ENCODE measurements around the gene STOML1. TPM values are rescaled to one million over a fixed set of nuclear protein-coding genes. Genes with fewer than 3 reads are reported as not detected.

Gene STOML1
- total RNA-seq, 1 donor from 2014 or later = 14.3 TPM

DNA sequence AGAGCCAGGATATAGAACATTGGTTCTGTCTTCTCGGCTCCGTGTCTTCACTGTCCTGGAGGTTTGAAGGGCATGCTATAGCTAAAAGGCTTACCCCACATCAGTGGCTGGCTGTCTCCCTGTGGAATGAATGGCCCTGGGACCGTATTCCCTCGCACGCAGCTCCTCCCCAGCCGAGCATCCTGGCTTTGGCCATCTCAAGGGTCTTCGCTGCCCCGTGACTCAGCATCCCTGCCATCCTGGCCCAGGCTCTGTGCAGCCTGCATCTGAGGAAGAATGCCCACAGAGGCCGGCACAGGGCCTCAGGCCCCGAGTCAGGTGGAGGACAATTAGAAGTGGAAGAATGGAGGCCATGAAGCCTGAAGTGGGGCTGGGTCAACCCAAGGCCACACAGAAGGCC lies 54.8 kb downstream of the STOML1 start:
- Mint-ChIP-seq H3K4me1 (ENCODE audit: unreplicated experiment) (peaks cover 79% of the 10 kb centered on the region), H3K4me3 (ENCODE audit: unreplicated experiment) (no peak overlapping the region), H3K36me3 (ENCODE audit: low read depth, unreplicated experiment) (peaks cover 19% of the 10 kb centered on the region), H3K27me3 (ENCODE audit: unreplicated experiment) (peaks cover 6% of the 10 kb centered on the region), H3K27ac (ENCODE audit: unreplicated experiment) (no peak overlapping the region), H3K9me3 (ENCODE audit: unreplicated experiment) (no peaks in the 10 kb centered on the region)
- TF ChIP-seq, protein P1, sequence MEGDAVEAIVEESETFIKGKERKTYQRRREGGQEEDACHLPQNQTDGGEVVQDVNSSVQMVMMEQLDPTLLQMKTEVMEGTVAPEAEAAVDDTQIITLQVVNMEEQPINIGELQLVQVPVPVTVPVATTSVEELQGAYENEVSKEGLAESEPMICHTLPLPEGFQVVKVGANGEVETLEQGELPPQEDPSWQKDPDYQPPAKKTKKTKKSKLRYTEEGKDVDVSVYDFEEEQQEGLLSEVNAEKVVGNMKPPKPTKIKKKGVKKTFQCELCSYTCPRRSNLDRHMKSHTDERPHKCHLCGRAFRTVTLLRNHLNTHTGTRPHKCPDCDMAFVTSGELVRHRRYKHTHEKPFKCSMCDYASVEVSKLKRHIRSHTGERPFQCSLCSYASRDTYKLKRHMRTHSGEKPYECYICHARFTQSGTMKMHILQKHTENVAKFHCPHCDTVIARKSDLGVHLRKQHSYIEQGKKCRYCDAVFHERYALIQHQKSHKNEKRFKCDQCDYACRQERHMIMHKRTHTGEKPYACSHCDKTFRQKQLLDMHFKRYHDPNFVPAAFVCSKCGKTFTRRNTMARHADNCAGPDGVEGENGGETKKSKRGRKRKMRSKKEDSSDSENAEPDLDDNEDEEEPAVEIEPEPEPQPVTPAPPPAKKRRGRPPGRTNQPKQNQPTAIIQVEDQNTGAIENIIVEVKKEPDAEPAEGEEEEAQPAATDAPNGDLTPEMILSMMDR (IDR thresholded peaks at IDR 0.05; ENCODE audit: unreplicated experiment) = no peak
- no peak for DNase-seq (ENCODE audit: low spot score)

DNA sequence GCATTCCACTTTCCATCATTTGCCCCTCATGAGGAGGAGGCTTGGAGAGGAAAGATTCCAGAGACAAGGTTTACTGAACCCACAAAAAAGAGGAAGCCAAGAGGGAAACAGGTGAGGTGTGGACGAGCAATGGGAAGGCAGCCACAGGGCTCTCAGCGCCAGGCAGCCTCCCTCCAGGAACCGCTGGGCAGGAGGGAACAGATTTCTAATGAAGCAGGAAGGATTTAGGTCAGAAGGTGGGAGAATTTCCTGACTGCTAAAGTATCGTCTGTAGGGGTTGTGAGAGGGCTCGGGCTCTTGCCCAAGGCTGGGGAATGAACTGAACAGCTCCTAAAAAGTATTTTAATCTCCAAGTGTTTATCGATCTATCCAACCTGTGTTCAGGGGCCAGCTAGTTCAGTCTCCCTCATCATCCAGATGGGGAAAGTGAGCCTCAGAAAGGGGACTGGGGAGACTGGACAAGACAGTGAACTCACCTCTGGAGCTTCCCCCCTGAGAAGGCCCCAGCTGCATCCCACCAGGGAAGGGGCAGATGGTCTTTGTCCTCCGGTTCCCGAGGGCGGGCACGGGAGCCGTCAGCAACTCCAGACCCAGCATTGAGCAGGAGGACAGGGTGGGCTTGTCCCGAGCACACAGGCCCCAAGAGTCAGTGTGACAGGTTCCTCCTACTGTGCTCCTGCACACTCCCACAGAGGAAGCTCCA lies 55.4 kb downstream of the STOML1 start:
- peaks cover 83% of the 10 kb centered on the region for H3K4me1 Mint-ChIP-seq (ENCODE audit: unreplicated experiment)
- TF ChIP-seq, protein P1 (IDR thresholded peaks at IDR 0.05; ENCODE audit: unreplicated experiment) = no peak

DNA sequence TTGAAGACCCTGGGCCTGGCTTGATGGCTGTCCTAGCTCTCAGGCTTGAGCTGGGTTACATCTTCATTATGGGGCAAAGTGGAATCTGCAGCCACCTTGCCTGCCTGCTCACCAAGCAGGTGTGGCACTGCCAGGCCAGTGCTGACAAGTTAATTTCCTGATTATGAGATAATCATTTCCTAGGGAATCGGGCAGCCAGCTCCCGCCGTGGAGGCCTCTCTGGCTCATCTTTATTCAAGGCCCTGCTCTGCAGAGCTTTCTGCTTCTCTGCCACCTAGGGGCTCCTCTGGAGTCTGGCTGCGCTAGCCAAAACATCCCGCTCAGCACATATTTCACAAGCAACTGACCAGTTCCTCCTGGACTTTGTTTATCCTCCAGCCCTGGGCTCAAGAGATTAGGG lies 55.9 kb downstream of the STOML1 start:
- H3K4me3 Mint-ChIP-seq (ENCODE audit: unreplicated experiment) = peak overlapping the region; percentile 75

More for the DNA sequence above, 55.4 kb downstream of the STOML1 start:
- peaks cover 6% of the 10 kb centered on the region for H3K27me3 Mint-ChIP-seq (ENCODE audit: unreplicated experiment)
- no peaks in the 10 kb centered on the region for H3K9me3 Mint-ChIP-seq (ENCODE audit: unreplicated experiment)
- H3K27ac Mint-ChIP-seq (ENCODE audit: unreplicated experiment) = peak overlapping the region; percentile 92
- H3K36me3 Mint-ChIP-seq (ENCODE audit: low read depth, unreplicated experiment) = peaks cover 21% of the 10 kb centered on the region
- peak overlapping the region; percentile 75 for H3K4me3 Mint-ChIP-seq (ENCODE audit: unreplicated experiment)
- DNase-seq (ENCODE audit: low spot score) = no peak

DNA sequence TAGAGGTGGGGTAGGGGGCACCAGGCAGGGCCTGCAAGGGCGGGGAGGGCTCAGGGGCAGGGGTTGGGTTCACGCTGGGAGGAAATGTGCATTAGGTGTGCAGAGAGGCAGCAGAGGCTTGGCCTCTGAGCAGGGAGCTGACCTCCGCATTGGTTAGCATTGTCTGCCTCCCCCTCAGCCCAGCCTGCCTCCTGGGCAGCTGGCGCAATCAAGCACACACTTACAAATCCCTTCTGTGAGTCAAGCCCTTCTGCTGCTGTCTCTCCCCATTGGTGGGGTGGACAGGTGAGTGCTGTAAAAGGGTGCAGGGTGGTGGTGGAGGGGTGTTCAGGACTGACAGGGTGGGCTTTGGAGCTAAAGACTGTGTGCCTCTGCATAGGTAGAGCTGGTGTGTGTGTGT lies 56.5 kb downstream of the STOML1 start:
- peaks cover 27% of the 10 kb centered on the region for H3K36me3 Mint-ChIP-seq (ENCODE audit: low read depth, unreplicated experiment)
- no peak for DNase-seq (ENCODE audit: low spot score)
- H3K27ac Mint-ChIP-seq (ENCODE audit: unreplicated experiment) = peak overlapping the region; percentile 91
- H3K27me3 Mint-ChIP-seq (ENCODE audit: unreplicated experiment) = peaks cover 6% of the 10 kb centered on the region
- H3K4me3 Mint-ChIP-seq (ENCODE audit: unreplicated experiment) = peak overlapping the region; percentile 72
- TF ChIP-seq, protein P1 (IDR thresholded peaks at IDR 0.05; ENCODE audit: unreplicated experiment) = no peak
- peaks cover 87% of the 10 kb centered on the region for H3K4me1 Mint-ChIP-seq (ENCODE audit: unreplicated experiment)
- no peaks in the 10 kb centered on the region for H3K9me3 Mint-ChIP-seq (ENCODE audit: unreplicated experiment)

More for the DNA sequence above, 55.9 kb downstream of the STOML1 start:
- Mint-ChIP-seq H3K9me3 (ENCODE audit: unreplicated experiment) (no peaks in the 10 kb centered on the region), H3K27me3 (ENCODE audit: unreplicated experiment) (peaks cover 6% of the 10 kb centered on the region), H3K36me3 (ENCODE audit: low read depth, unreplicated experiment) (peaks cover 27% of the 10 kb centered on the region), H3K4me1 (ENCODE audit: unreplicated experiment) (peaks cover 83% of the 10 kb centered on the region), H3K27ac (ENCODE audit: unreplicated experiment) (peak overlapping the region; percentile 92)
- TF ChIP-seq, protein P1 (IDR thresholded peaks at IDR 0.05; ENCODE audit: unreplicated experiment) = no peak
- no peak for DNase-seq (ENCODE audit: low spot score)

DNA sequence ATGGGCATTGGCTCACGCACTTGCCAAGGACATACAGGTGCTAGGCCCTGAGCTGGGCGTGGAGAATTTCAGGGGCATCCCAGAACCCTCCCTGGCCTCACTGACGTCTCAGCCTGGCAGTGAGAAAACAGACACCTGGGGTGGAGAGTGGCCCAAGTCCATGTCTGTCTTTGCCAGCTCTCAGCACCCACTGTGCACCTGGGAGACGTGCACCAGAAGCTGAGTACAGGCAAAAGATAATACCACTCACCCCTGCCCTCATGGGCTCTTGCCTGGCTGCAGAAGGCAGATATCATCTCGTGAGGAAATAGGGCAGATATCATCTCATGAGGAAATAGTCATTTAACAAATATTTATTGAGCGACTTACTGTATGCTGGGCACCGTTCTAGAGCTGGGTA lies 57.8 kb downstream of the STOML1 start:
- Mint-ChIP-seq H3K9me3 (ENCODE audit: unreplicated experiment) (no peaks in the 10 kb centered on the region), H3K27ac (ENCODE audit: unreplicated experiment) (peak overlapping the region; percentile 91), H3K4me3 (ENCODE audit: unreplicated experiment) (peak overlapping the region; percentile 72), H3K36me3 (ENCODE audit: low read depth, unreplicated experiment) (peaks cover 19% of the 10 kb centered on the region), H3K4me1 (ENCODE audit: unreplicated experiment) (peaks cover 83% of the 10 kb centered on the region), H3K27me3 (ENCODE audit: unreplicated experiment) (peaks cover 9% of the 10 kb centered on the region)
- DNase-seq (ENCODE audit: low spot score) = no peak
- TF ChIP-seq, protein P1 (IDR thresholded peaks at IDR 0.05; ENCODE audit: unreplicated experiment) = no peak

All from endothelial cell (in vitro differentiated cells).